Hindlimb muscle (tissue), 1 donor: Measurements from ENCODE around the gene FOXN1. TPM values are rescaled to one million over a fixed set of nuclear protein-coding genes. Genes with fewer than 3 reads are reported as not detected.
"Not testable (repeated sequence)": the region's sequence is repeated elsewhere in the genome, so short reads cannot be mapped to it uniquely, and the experiment has no call there.

Experiments used
- DNase-seq: peaks from one replicate; pipeline ENCODE4 v3.0.0-alpha.2; 2013
- polyA plus RNA-seq: library from polyadenylated mRNA; unstranded; fragments of 120-200 nt; gene quantifications from one replicate; pipeline ENCODE4 v1.2.1, GENCODE V29; 2013; ENCODE audit not compliant: insufficient read length

Gene FOXN1
- polyA plus RNA-seq, 1 donor: 0.12 TPM

DNA sequence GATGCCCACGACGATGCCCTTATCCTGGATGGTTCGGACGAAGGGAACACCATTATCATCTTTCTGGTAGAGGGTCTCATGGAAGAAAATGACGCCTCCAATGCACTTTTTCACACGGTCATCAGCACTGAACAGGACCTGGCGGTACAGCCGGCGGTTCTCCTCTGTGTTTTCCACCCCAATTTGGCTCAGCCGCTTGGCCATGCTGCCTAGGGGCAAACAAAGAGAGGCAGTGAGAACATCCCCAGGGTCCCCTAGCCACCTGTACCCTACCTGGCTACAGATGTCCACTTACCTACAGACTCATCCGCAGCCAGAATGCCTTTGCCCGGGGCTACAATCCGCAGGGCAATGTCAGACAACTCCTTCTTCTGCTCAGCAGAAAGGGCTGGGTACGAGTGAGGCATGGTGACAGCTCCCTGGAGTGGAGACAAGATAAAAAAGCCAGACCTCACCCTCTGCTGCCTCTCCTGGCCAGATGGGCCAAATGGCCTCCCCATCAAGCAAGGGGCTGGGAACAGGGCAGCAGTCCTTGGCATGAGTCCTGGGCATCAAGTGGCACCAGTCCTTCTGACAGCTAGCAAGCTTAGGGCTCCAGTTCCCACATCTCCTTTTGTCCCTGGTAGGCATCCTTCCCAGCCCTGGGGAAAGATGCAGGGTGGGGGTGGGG is 69.1 kb downstream of the FOXN1 start:
- DNase-seq: no peak

DNA sequence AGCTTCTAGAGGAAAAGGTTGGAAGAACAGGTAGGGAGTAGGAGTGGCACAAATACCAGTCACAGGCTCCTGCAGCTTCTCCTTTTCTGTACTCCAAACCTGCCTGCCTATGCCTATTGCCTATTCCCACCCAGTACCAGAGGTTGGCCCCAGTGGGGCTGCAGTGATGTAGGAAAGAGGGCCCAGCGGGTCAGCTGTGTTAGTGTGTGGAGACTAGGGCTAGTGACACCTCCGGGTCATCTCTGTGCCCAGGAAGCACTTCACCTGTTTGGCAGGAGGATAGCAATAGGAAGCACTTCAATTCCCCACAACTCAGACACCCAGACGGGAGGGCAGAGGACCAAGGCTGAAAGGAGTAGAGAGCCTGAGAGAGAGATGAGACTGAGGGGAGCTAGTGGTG is 69.9 kb downstream of the FOXN1 start:
- DNase-seq: not testable (repeated sequence)

DNA sequence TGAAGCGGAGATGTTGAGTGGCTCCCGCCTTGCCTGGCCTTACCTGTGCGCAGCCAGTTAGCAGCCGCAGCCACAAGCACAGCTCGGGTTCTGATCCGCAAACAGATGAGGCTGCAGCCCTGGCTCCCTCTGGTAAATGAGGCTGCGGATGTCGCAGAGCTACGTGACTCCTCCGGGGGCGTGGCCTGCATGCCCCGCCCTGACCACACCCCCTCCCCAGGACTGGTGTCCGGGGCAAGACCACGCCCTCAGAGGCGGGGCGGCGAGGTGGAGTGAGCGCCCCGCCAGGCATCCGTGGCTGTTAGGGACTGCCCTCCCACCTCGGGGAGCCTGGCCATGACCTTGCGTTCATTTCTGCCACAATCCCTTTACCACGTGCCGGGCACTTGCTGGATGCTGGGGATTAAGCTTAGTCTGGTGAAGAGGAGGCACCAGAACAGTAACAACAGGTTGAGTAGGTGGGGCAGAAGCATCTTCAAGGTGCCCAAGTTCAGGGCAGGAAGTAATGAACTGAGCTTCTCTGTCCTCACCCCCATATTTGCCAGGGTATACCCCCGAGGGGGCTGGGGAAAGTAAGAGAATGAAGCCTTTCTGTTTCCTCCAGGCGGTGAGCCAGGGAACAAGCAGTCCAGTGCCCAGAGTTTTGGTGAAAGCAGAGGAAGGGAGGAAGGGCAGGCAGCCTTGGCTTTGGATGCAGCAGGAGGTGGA is 70.8 kb downstream of the FOXN1 start, which contains the start of gene ALDOC:
Gene ALDOC (minus strand): TSS at position 138 of the 708 bp plus-strand sequence. CDS start 1,363 bp downstream, outside the sequence.
- DNase-seq: peak; percentile 84

DNA sequence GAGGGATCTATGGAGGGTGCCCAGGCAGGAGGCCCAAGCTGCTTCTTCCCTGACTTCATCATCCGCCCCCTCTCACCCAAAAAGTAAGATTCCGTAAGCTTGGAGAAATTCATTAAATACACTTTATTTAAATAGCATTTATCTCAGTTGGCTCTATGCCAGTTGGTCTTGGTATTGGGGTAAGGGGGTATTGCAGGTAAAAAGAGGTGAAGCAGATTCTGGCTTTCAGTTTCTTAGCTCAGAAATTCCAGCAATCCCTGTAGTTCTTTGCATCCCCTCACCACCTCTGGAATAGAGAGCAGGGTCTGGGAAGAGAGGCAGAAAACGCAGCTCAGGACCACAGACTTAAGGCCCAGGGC is 71.3 kb downstream of the FOXN1 start:
- DNase-seq: no peak

DNA sequence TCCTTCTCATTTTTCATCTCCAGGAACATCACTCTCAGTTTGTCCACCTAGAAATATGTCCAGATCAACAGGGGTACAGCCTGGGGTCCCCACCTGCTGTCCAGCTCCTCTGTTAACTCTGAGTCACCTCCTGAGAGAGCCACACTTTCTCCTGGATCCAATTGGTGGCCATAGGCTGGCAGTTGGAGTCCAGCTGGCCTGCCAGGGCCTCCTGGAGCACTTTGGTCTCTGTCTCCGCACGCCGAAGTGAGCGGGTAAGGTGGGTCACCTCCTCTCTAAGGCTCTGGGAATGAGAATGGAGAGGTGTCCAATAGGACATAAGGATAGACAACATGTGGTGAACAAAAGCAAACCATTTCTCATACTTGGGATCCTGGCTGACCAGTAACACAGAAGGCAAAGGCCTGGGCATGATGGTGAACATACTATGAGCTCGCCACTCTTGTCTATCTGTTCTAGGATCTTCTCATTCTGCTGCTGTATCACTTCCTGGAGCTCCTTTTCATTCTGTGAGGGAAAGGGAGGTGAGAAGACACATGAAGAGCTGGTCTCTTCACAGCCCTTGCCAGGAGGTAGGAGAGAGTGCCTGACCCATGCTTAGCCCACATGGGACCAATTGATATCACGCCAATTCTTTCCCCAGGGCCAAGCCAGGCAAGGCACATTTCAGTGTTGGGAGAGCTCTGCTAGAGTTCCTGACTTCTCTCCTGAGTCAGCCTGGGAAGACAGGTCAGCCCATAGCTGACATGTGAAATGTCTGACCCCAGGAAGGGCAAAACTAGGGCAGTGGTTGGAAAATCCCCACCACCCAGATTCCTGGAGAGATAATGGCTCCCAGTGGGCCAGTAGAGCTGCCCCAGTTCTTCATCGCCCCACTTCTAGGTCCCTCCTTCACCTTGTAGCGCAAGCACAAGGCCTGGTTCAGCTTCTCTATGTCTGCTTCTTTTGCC is 72.4 kb downstream of the FOXN1 start:
- no peak for DNase-seq

DNA sequence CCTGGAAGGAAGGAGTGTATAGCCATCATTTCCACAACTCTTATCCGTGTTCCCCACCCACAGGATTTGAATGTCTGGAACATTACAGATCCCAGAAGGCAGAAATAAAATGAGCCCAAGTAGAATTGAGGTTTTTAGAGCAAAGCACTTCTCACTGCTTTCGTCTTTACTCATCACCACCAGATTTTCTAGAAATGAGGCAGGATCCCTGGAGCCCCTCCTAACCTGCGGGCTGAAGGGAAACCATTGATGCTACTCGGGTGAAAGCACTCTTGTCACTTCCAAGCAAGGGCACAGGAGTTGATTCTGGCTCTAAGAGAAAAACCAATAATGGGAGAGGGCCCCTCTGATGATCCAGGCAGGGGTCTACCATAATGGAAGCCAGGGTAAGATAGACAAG is 73.4 kb downstream of the FOXN1 start:
- DNase-seq: no peak

DNA sequence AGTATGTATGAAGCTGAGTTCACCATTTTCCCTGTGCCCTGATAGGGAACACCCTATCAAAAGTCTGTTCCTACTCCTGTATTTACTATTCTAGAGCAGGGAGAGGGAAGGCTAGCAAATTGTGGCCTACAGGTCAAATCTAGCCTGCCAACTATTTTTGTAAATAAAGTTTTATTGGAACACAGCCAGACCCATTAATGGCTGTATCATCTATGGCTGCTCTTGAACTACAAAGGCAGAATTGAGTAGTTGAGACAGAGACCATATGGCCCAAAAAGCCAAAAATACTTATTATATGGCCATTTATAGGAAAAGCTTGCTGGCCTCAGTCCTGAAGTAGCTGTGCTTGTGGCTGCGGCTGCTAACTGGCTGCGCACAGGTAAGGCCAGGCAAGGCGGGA is 74.8 kb downstream of the FOXN1 start:
- no peak for DNase-seq

DNA sequence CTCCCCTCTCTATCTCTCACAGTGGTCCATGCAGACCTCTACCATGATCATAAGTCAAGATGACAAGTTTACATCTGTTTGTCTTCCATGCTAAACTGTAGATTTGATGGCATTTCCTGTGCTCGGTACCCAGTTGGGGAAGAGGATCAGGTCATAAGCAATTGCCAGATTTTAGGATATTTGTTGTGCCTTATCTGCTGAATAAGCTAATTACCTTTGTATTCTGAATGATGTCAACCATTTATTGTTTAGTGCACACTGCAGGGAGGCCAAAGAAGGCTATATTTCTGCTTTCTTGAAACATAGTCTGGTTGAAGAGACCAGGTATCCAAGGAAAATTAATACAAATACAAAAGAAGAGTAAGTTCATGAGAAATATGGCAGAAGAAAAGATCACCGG is 76.4 kb downstream of the FOXN1 start:
- DNase-seq: no peak

DNA sequence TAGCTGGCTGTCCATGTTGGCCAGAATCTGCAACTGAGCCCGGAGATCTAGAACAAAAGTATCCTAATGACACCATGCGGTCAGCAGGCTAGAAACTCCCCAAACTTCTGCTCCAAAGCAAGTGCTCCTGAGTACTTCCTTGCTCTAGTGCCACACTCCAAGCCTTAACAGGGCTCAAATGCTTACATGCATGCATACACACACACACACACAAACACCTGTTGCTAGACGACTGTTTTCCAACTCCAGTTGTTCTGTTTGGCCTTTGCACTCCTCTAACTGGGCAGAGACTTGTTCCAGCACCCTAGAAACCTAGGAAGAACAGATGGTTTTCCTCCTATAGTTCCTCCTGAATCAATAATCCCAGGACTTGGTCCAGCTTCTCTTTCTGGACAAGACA is 78.3 kb downstream of the FOXN1 start:
- no peak for DNase-seq

DNA sequence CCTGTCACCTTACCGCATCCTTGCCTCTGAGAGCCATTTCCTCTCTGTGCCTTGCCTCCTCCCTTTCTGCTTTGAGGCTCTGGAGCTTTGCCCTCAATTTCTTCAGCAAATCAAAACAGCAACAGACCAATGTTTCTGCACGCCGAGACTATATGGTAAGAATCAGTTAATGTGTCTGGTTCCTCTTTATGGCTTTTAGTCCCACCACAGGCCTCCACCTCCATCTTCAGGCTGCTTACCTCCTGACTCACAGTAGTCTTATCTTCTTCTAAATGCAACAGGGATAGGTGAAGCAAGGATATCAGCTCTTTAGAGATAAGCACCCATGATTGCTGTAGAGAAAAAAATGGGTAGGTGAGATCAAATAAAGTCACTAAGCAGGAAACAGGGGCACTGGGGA is 79.7 kb downstream of the FOXN1 start:
- no peak for DNase-seq

Other genes starting within 250 kb of the FOXN1 start
- 16.1 TPM for gene TMEM97, start 187.1 kb upstream of the FOXN1 start, polyA plus RNA-seq
- 27.1 TPM for gene IFT20, start 170.9 kb upstream of the FOXN1 start, polyA plus RNA-seq
- 33.4 TPM for gene TNFAIP1, start 170.6 kb upstream of the FOXN1 start, polyA plus RNA-seq
- gene POLDIP2, start 148.8 kb upstream of the FOXN1 start, polyA plus RNA-seq: 60.7 TPM
- not detected for gene SEBOX, start 141.1 kb upstream of the FOXN1 start, polyA plus RNA-seq
- gene VTN, start 136.0 kb upstream of the FOXN1 start, polyA plus RNA-seq: 1.2 TPM
- 6.4 TPM for gene SARM1, start 134.7 kb upstream of the FOXN1 start, polyA plus RNA-seq
- gene SLC46A1, start 100.1 kb upstream of the FOXN1 start, polyA plus RNA-seq: 8.4 TPM
- not detected for gene SLC13A2, start 32.7 kb upstream of the FOXN1 start, polyA plus RNA-seq
- 15.5 TPM for gene UNC119, start 46.3 kb downstream of the FOXN1 start, polyA plus RNA-seq
- gene PIGS, start 65.2 kb downstream of the FOXN1 start, polyA plus RNA-seq: 51.9 TPM
- gene ALDOC, start 70.5 kb downstream of the FOXN1 start, polyA plus RNA-seq: 1.8 TPM
- 21.7 TPM for gene SPAG5, start 92.7 kb downstream of the FOXN1 start, polyA plus RNA-seq
- gene RSKR, start 107.8 kb downstream of the FOXN1 start, polyA plus RNA-seq: 17.2 TPM
- 53.0 TPM for gene BLTP2, start 138.8 kb downstream of the FOXN1 start, polyA plus RNA-seq
- gene SDF2, start 155.6 kb downstream of the FOXN1 start, polyA plus RNA-seq: 39.5 TPM
- 48.0 TPM for gene SUPT6H, start 155.9 kb downstream of the FOXN1 start, polyA plus RNA-seq
- gene PROCA1, start 205.5 kb downstream of the FOXN1 start, polyA plus RNA-seq: 3.5 TPM
- 58.6 TPM for gene RAB34, start 211.5 kb downstream of the FOXN1 start, polyA plus RNA-seq
- gene RPL23A, start 213.6 kb downstream of the FOXN1 start, polyA plus RNA-seq: 1,269 TPM
- 4.0 TPM for gene TLCD1, start 219.9 kb downstream of the FOXN1 start, polyA plus RNA-seq
- gene NEK8, start 222.4 kb downstream of the FOXN1 start, polyA plus RNA-seq: 3.7 TPM
- 75.4 TPM for gene TRAF4, start 237.7 kb downstream of the FOXN1 start, polyA plus RNA-seq